H9 (cell line): Measurements from ENCODE around the gene CPB2. TPM values are rescaled to one million over a fixed set of nuclear protein-coding genes. Genes with fewer than 3 reads are reported as not detected.

Source experiments
- DNase-seq: peaks from one replicate; pipeline ENCODE4 v3.0.0-alpha.2; 2017
- H2AFZ ChIP-seq: one replicate; pipeline ENCODE4 v1.6.1; 2013; ENCODE audit warnings: mild to moderate bottlenecking, low read length, control low read depth, moderate library complexity
- H2AK5ac ChIP-seq: 2 replicates; pipeline ENCODE4 v1.6.1; 2013; ENCODE audit warnings: low read length, control low read depth, mixed read lengths; ENCODE audit not compliant: insufficient read length
- H2BK120ac ChIP-seq: one replicate; pipeline ENCODE4 v1.6.1; 2013; ENCODE audit warnings: low read depth, mild to moderate bottlenecking, low read length, control low read depth, inconsistent platforms; ENCODE audit not compliant: poor library complexity, severe bottlenecking
- H2BK12ac ChIP-seq: 2 replicates; pipeline ENCODE4 v1.6.1; 2013; ENCODE audit warnings: low read length, control low read depth, mixed read lengths, low read depth; ENCODE audit not compliant: insufficient read length
- H2BK15ac ChIP-seq: 2 replicates; pipeline ENCODE4 v1.6.1; 2013; ENCODE audit warnings: low read depth, low read length, control low read depth
- H2BK20ac ChIP-seq: one replicate; pipeline ENCODE4 v1.6.1; 2013; ENCODE audit warnings: low read depth, mild to moderate bottlenecking, low read length, control low read depth, inconsistent platforms; ENCODE audit not compliant: poor library complexity, severe bottlenecking
- H2BK5ac ChIP-seq: 2 replicates; pipeline ENCODE4 v1.6.1; 2013; ENCODE audit warnings: low read length, control low read depth, mixed read lengths; ENCODE audit not compliant: insufficient read length
- H3K14ac ChIP-seq: 2 replicates; pipeline ENCODE4 v1.6.1; 2013; ENCODE audit warnings: low read length, control low read depth; ENCODE audit not compliant: insufficient read depth
- H3K18ac ChIP-seq: 2 replicates; pipeline ENCODE4 v1.6.1; 2013; ENCODE audit warnings: low read depth, mild to moderate bottlenecking, mixed read lengths, low read length, control low read depth; ENCODE audit not compliant: insufficient read length
- H3K23ac ChIP-seq: 2 replicates; pipeline ENCODE4 v1.6.1; 2013; ENCODE audit warnings: low read length, control low read depth, mixed read lengths, low read depth; ENCODE audit not compliant: insufficient read length
- H3K23me2 ChIP-seq: 2 replicates; pipeline ENCODE4 v1.6.1; 2013; ENCODE audit warnings: low read depth, mild to moderate bottlenecking, mixed read lengths, low read length, control low read depth; ENCODE audit not compliant: insufficient read length, poor library complexity, severe bottlenecking
- H3K27ac ChIP-seq: 2 replicates; pipeline ENCODE4 v1.5.1; 2013; ENCODE audit warnings: low read length, control low read depth, mixed read lengths, low read depth; ENCODE audit not compliant: insufficient read length
- H3K27me3 ChIP-seq: 2 replicates; pipeline ENCODE4 v1.6.1; 2013; ENCODE audit warnings: low read length, control low read depth, inconsistent platforms; ENCODE audit not compliant: insufficient read depth
- H3K4ac ChIP-seq: 2 replicates; pipeline ENCODE4 v1.6.1; 2013; ENCODE audit warnings: low read depth, mild to moderate bottlenecking, control low read depth, inconsistent platforms, low read length, moderate library complexity
- H3K4me1 ChIP-seq: 2 replicates; pipeline ENCODE4 v1.6.1; 2013; ENCODE audit warnings: low read length, control low read depth, inconsistent platforms; ENCODE audit not compliant: insufficient read depth
- H3K4me2 ChIP-seq: 2 replicates; pipeline ENCODE4 v1.6.1; 2013; ENCODE audit warnings: low read length, control low read depth, mixed read lengths; ENCODE audit not compliant: insufficient read length, insufficient read depth
- H3K56ac ChIP-seq: 2 replicates; pipeline ENCODE4 v1.6.1; 2013; ENCODE audit warnings: low read depth, mild to moderate bottlenecking, mixed read lengths, low read length, control low read depth; ENCODE audit not compliant: insufficient read length
- H3K79me1 ChIP-seq: 2 replicates; pipeline ENCODE4 v1.6.1; 2013; ENCODE audit warnings: low read depth, mild to moderate bottlenecking, moderate library complexity, low read length, control low read depth, inconsistent platforms; ENCODE audit not compliant: insufficient read depth, poor library complexity, severe bottlenecking
- H3K79me2 ChIP-seq: 2 replicates; pipeline ENCODE4 v1.6.1; 2013; ENCODE audit warnings: low read length, control low read depth, inconsistent platforms; ENCODE audit not compliant: insufficient read depth
- H3K9ac ChIP-seq: 2 replicates; pipeline ENCODE4 v1.6.1; 2013; ENCODE audit warnings: low read length, control low read depth, mixed read lengths; ENCODE audit not compliant: insufficient read length; ENCODE audit errors: extremely low read depth
- H3K9me3 ChIP-seq: one replicate; pipeline ENCODE4 v1.6.1; 2013; ENCODE audit warnings: low read depth, low read length, inconsistent platforms; ENCODE audit not compliant: control insufficient read depth
- H3T11ph ChIP-seq: one replicate; pipeline ENCODE4 v1.6.1; 2013; ENCODE audit warnings: mild to moderate bottlenecking, low read length, control low read depth, inconsistent platforms
- H4K20me1 ChIP-seq: one replicate; pipeline ENCODE4 v1.6.1; 2013; ENCODE audit not compliant: control insufficient read depth, insufficient read length, insufficient read depth
- H4K5ac ChIP-seq: 2 replicates; pipeline ENCODE4 v1.6.1; 2013; ENCODE audit warnings: low read depth, mild to moderate bottlenecking, mixed read lengths, low read length, control low read depth; ENCODE audit not compliant: insufficient read length
- H4K8ac ChIP-seq: replicated peaks from 2 replicates; pipeline ENCODE4 v1.6.1; 2013; ENCODE audit warnings: low read length, control low read depth, mixed read lengths, low read depth; ENCODE audit not compliant: insufficient read length
- H4K91ac ChIP-seq: 2 replicates; pipeline ENCODE4 v1.6.1; 2013; ENCODE audit warnings: low read depth, mild to moderate bottlenecking, moderate library complexity, mixed read lengths, low read length, control low read depth; ENCODE audit not compliant: insufficient read length
- H3K27ac Mint-ChIP-seq, 3 experiments: 2 replicates in 2 of 3; 3 replicates in 1 of 3; pipeline ENCODE4 v1.8.0; 2020 to 2021; ENCODE audit warnings: mixed read lengths in 3 of 3, mild to moderate bottlenecking in 1 of 3, moderate library complexity in 1 of 3
- H3K27me3 Mint-ChIP-seq: 2 replicates; pipeline ENCODE4 v1.8.0; 2021; ENCODE audit warnings: low read depth, mild to moderate bottlenecking, moderate library complexity, mixed read lengths
- H3K36me3 Mint-ChIP-seq, 3 experiments: 2 replicates in 2 of 3; 3 replicates in 1 of 3; pipeline ENCODE4 v1.8.0; 2020 to 2021; ENCODE audit warnings: low read depth in 3 of 3, mixed read lengths in 3 of 3; ENCODE audit not compliant: insufficient read depth in 1 of 3
- H3K4me1 Mint-ChIP-seq, 2 experiments: 2 replicates each; pipeline ENCODE4 v1.8.0; 2020; ENCODE audit warnings: mixed read lengths in 2 of 2
- H3K4me3 Mint-ChIP-seq, 2 experiments: 2 replicates in 1 of 2; 3 replicates in 1 of 2; pipeline ENCODE4 v1.8.0; 2020 to 2021; ENCODE audit warnings: mild to moderate bottlenecking in 2 of 2, mixed read lengths in 2 of 2, moderate library complexity in 1 of 2
- H3K9me3 Mint-ChIP-seq, 2 experiments: 2 replicates in 1 of 2; 3 replicates in 1 of 2; pipeline ENCODE4 v1.8.0; 2020; ENCODE audit warnings: mild to moderate bottlenecking in 2 of 2, mixed read lengths in 2 of 2, moderate library complexity in 1 of 2
- CTCF ChIP-seq: fragments of 200-600 bp; sonication (generic); conservative IDR thresholded peaks from 3 replicates; pipeline ENCODE4 v1.8.0; 2021; ENCODE audit warnings: antibody characterized with exemption, mild to moderate bottlenecking
- WGBS: extraction: QIAGEN DNeasy Blood & Tissue Kit; methylation state at CpG from one replicate; pipeline ENCODE4 v1.1.7; 2013; ENCODE audit warnings: missing lambda C conversion rate, low lambda C conversion rate, mixed read lengths; ENCODE audit not compliant: insufficient read length; ENCODE audit errors: extremely low coverage; 5-methylcytosine and 5-hydroxymethylcytosine counted together
- total RNA-seq: library from RNA; stranded (reverse); gene quantifications from 2 replicates; pipeline ENCODE4 v1.2.1, GENCODE V29; 2021

CPB2 gene
- total RNA-seq, 1 experiment from 2014 or later = not detected

- no peak overlapping the region for H2AFZ ChIP-seq
- DNase-seq = no peak
- no peak overlapping the region for H3K4me3 Mint-ChIP-seq
- H3K27me3 ChIP-seq = no peaks in the 10 kb centered on the region
- no peaks in the 10 kb centered on the region; the same call in 1 of the 2 replicates for H3K4me1 ChIP-seq
- TF ChIP-seq CTCF = no peak
- no peak overlapping the region for H3K56ac ChIP-seq
- H3K18ac ChIP-seq = no peak overlapping the region
- H2BK12ac ChIP-seq = no peak overlapping the region
- no peak overlapping the region for H3K23ac ChIP-seq
- H3K4ac ChIP-seq = no peak overlapping the region
- no peak overlapping the region for H3K9ac ChIP-seq
- H4K20me1 ChIP-seq = no peaks in the 10 kb centered on the region
- peaks cover 3 to 4% of the 10 kb centered on the region in 2 experiments; a peak in 1 of 4 replicates for H3K4me1 Mint-ChIP-seq
- WGBS = no CpG with 5 or more reads among the region's 4 CpGs
- H4K91ac ChIP-seq = no peak overlapping the region
- H3K9me3 Mint-ChIP-seq = no peaks in the 10 kb centered on the region
- H2AK5ac ChIP-seq = no peak overlapping the region
- H3K9me3 ChIP-seq = no peaks in the 10 kb centered on the region
- no peaks in the 10 kb centered on the region for H3K79me2 ChIP-seq
- H2BK15ac ChIP-seq = no peak overlapping the region
- no peak overlapping the region for H3K14ac ChIP-seq
- H2BK120ac ChIP-seq = no peak overlapping the region
- H3K27ac Mint-ChIP-seq = no peak overlapping the region
- no peak overlapping the region for H3T11ph ChIP-seq
- no peaks in the 10 kb centered on the region for H3K36me3 Mint-ChIP-seq
- no peak overlapping the region for H3K4me2 ChIP-seq
- H2BK20ac ChIP-seq = no peak overlapping the region
- no peak overlapping the region for H3K27ac ChIP-seq
- H2BK5ac ChIP-seq = no peak overlapping the region
- no peak overlapping the region for H4K5ac ChIP-seq
- H3K79me1 ChIP-seq = no peaks in the 10 kb centered on the region
- H4K8ac ChIP-seq = no peak overlapping the region
- no peaks in the 10 kb centered on the region for H3K23me2 ChIP-seq
- H3K27me3 Mint-ChIP-seq = peaks cover 1% of the 10 kb centered on the region; the same call in 1 of the 2 replicates
Measured at GRCh38 chr13:46097663-46098062, 7.2 kb downstream of the CPB2 start.
